Heart left ventricle (tissue), 16 donors: ENCODE data around the gene ARPC1A. TPM values are rescaled to one million over a fixed set of nuclear protein-coding genes. Genes with fewer than 3 reads are reported as not detected.
A peak's percentile ranks its signal among the peaks of the same experiment; 100 is the strongest.
"Not testable (repeated sequence)": the region's sequence is repeated elsewhere in the genome, so short reads cannot be mapped to it uniquely, and the experiment has no call there.

Experiments used
- ATAC-seq, 4 donors: fragments of 200-7000 bp; cut with Tn5 transposase; one replicate each; pipeline ENCODE4 v1.9.1; 2020 to 2022; ENCODE audit warnings: moderate library complexity in 4 of 4, mild to moderate bottlenecking in 3 of 4, moderate number of reproducible peaks in 1 of 4
- DNase-seq, 5 donors: peaks; one replicate each; pipeline ENCODE4 v3.0.0-alpha.2; 2020
- H3K27ac ChIP-seq, 12 donors: fragments of 200-600 bp; sonication (generic) in 4 of 12; one replicate each; pipeline versions ENCODE4 v1.5.0 to v1.8.0; 2016 to 2022; ENCODE audit warnings: mild to moderate bottlenecking in 2 of 12
- H3K27me3 ChIP-seq, 9 donors: fragments of 200-600 bp; sonication (generic) in 2 of 9; one replicate each; pipeline versions ENCODE4 v1.5.1 to v1.8.0; 2016 to 2022; ENCODE audit warnings: mild to moderate bottlenecking in 3 of 9
- H3K36me3 ChIP-seq, 9 donors: fragments of 200-600 bp; sonication (generic) in 2 of 9; one replicate each; pipeline versions ENCODE4 v1.5.0 to v1.8.0; 2018 to 2022; ENCODE audit warnings: mild to moderate bottlenecking in 2 of 9
- H3K4me1 ChIP-seq, 12 donors: fragments of 200-600 bp; sonication (generic) in 4 of 12; one replicate each; pipeline versions ENCODE4 v1.5.0 to v1.8.0; 2016 to 2022; ENCODE audit warnings: mild to moderate bottlenecking in 3 of 12
- H3K4me3 ChIP-seq, 12 donors: fragments of 200-600 bp; sonication (generic) in 4 of 12; one replicate each; pipeline versions ENCODE4 v1.5.0 to v1.8.0; 2017 to 2022; ENCODE audit warnings: mild to moderate bottlenecking in 9 of 12, moderate library complexity in 4 of 12
- H3K9me3 ChIP-seq, 12 donors: fragments of 200-600 bp; sonication (generic) in 4 of 12; one replicate each; pipeline versions ENCODE4 v1.5.0 to v1.8.0; 2016 to 2022; ENCODE audit warnings: mild to moderate bottlenecking in 1 of 12
- POLR2A ChIP-seq, 2 donors: fragments of 450-650 bp; IDR thresholded peaks; one replicate each; pipeline ENCODE4 v1.6.1; 2017; ENCODE audit warnings: antibody characterized with exemption in 2 of 2, mild to moderate bottlenecking in 2 of 2, moderate library complexity in 2 of 2
- WGBS, 4 donors: extraction: QIAGEN DNeasy Blood & Tissue Kit in 2 of 4; methylation state at CpG; one replicate each; pipeline versions ENCODE4 v1.1.5 to v1.1.7; 2013 to 2018; 5-methylcytosine and 5-hydroxymethylcytosine counted together
- intact Hi-C, 10 donors: fragments of 100-400 bp; cut with DNase I; formaldehyde crosslinking; loops; one replicate each; pipeline versions ENCODE4 v1.11.1 to v1.14.2; 2022
- polyA plus RNA-seq, 2 donors: library from polyadenylated mRNA; stranded (reverse); fragments of 200-250 nt; gene quantifications; one replicate each; pipeline ENCODE4 v1.2.3, GENCODE V29; 2013
- total RNA-seq, 9 donors: library from RNA; depleted of rRNA in 2 of 9; stranded (reverse); fragments of >200 nt in 2 of 9; fragmentation: NEBNext Ultra II Directional in 3 of 9; extraction: Animal tissue kit (Norgen Biotek cat#: 25700) in 3 of 9; gene quantifications; one replicate each; pipeline versions ENCODE4 v1.1.0 to v1.2.4, GENCODE V29; 2016 to 2023
- TF ChIP-seq, protein P1 (sequence below), 12 donors: fragments of 200-600 bp; sonication (generic) in 4 of 12; IDR thresholded peaks; one replicate each; pipeline versions ENCODE4 v1.5.0 to v1.8.0; 2018 to 2022; ENCODE audit warnings: antibody characterized with exemption in 12 of 12, mild to moderate bottlenecking in 5 of 12
- donor health status: ischemic (EF 13 %, LVEDD 7.1; RV severe dilation, severe dysfunction).
- donor health status: healthy with polysubstance abuse.
- donor health status: DM: no; HTN: yes; CAD: no.
- donor health status: DM: no; HTN: no; CAD: no.
- donor health status: ischemic (EF 25% LVEDD 6.9; RV normal size, moderate dysfunction).
- donor health status: ischemic (EF 25% LVEDD 5.7; RV mildly dilated, moderate dysfunction).
- donor health status: healthy.
- donor health status: DM: yes; HTN: yes; CAD: no.
- donor health status: ischemic (EF 35%, LVEDD 5.7; RV mildly dilated, moderate dysfunction).
- donor health status: nonischemic (EF 11% LVEDD 7.7; RV severe dilation, severe dysfunction).
- donor health status: DM: yes; HTN: yes; CAD: no.
- donor health status: PGD.
- donor health status: ischemic (EF 29% LVEDD 5.4; RV normal size, mild dysfunction).
- donor health status: nonischemic (EF 23%, LVEDD 6.1; RV moderate dilation, normal function).

ARPC1A gene
- total and polyA plus RNA-seq, 11 donors, result 97.1 to 208 (median 146) TPM

DNA sequence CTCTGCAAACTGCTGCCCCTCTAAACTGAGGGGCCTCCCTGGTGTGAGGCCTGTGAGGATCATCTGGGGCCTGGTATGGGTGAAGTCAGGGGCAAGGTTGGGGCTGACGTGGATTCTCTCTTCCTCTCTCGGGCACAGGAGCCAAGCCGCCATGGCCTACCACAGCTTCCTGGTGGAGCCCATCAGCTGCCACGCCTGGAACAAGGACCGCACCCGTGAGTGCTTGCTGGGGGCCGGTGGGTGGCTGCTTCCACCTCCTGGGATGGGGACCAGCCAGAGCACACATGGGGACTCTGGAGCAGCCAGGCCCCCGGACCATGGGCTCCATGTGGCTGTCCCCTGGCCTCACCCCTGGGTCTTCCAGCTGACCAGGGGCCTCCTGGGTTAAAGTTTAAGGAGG lies 59.9 kb downstream of the ARPC1A start:
- no peak for DNase-seq
- Histone ChIP-seq H3K36me3 (peaks cover 0 to 86% (median 46%) of the 10 kb centered on the region in 9 donors), H3K27me3 (no peaks in the 10 kb centered on the region), H3K4me3 (no peak overlapping the region), H3K4me1 (peaks cover 0 to 38% (median 13%) of the 10 kb centered on the region in 12 donors), H3K27ac (peak overlapping the region in 1 of 12 donors; percentile 8), H3K9me3 (no peaks in the 10 kb centered on the region)
- intact Hi-C loops, result no loop called here
- WGBS, 4 donors, result 69 to 86% (median 82%) methylated on average over 3 to 8 of the region's 8 CpGs
- TF ChIP-seq POLR2A (IDR thresholded peaks at IDR 0.05), result no peak
- TF ChIP-seq, protein P1, sequence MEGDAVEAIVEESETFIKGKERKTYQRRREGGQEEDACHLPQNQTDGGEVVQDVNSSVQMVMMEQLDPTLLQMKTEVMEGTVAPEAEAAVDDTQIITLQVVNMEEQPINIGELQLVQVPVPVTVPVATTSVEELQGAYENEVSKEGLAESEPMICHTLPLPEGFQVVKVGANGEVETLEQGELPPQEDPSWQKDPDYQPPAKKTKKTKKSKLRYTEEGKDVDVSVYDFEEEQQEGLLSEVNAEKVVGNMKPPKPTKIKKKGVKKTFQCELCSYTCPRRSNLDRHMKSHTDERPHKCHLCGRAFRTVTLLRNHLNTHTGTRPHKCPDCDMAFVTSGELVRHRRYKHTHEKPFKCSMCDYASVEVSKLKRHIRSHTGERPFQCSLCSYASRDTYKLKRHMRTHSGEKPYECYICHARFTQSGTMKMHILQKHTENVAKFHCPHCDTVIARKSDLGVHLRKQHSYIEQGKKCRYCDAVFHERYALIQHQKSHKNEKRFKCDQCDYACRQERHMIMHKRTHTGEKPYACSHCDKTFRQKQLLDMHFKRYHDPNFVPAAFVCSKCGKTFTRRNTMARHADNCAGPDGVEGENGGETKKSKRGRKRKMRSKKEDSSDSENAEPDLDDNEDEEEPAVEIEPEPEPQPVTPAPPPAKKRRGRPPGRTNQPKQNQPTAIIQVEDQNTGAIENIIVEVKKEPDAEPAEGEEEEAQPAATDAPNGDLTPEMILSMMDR (IDR thresholded peaks at IDR 0.05), result no peak
- no peak for ATAC-seq

- no peak for TF ChIP-seq POLR2A (IDR thresholded peaks at IDR 0.05)
- TF ChIP-seq, protein P1 (IDR thresholded peaks at IDR 0.05), result peak in 8 of 12 donors; percentile 10 to 40 (median 20)
- no peaks in the 10 kb centered on the region for H3K27me3 ChIP-seq
- H3K27ac ChIP-seq, result no peak overlapping the region
- peaks cover 0 to 92% (median 55%) of the 10 kb centered on the region in 9 donors for H3K36me3 ChIP-seq
- peaks cover 0 to 27% (median 3%) of the 10 kb centered on the region in 12 donors for H3K4me1 ChIP-seq
- 89 to 95% (median 93%) methylated on average over 9 of the region's 9 CpGs for WGBS, 4 donors
- ATAC-seq, result no peak
- no peaks in the 10 kb centered on the region for H3K9me3 ChIP-seq
- intact Hi-C loops, result no loop called here
- DNase-seq, result no peak
- H3K4me3 ChIP-seq, result no peak overlapping the region
Measured at GRCh38 chr7:99386584-99387238, 61.0 kb downstream of the ARPC1A start.

DNA sequence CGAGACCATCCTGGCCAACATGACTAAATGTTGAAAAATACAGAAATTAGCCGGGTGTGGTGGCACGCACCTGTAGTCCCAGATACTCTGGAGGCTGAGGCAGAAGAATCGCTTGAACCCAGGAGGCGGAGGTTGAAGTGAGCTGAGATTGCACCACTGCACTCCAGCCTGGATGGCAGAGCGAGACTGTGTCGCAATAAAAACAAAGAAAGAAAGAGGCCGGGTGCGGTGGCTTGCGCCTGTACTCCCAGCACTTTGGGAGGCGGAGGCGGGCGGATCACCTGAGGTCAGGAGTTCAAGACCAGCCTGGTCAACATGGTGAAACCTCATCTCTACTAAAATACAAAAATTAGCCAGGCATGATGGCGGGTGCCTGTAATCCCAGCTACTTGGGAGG lies 61.5 kb downstream of the ARPC1A start:
- ATAC-seq, intact Hi-C loops, H3K9me3 ChIP-seq, H3K27me3 ChIP-seq, DNase-seq, H3K27ac ChIP-seq, H3K4me3 ChIP-seq: not testable (repeated sequence)
- Histone ChIP-seq H3K4me1 (peaks cover 0 to 26% (median under 1%) of the 10 kb centered on the region in 12 donors), H3K36me3 (peaks cover 0 to 92% (median 58%) of the 10 kb centered on the region in 9 donors)
- WGBS, 4 donors, result 89 to 97% (median 94%) methylated on average over 14 of the region's 14 CpGs

DNA sequence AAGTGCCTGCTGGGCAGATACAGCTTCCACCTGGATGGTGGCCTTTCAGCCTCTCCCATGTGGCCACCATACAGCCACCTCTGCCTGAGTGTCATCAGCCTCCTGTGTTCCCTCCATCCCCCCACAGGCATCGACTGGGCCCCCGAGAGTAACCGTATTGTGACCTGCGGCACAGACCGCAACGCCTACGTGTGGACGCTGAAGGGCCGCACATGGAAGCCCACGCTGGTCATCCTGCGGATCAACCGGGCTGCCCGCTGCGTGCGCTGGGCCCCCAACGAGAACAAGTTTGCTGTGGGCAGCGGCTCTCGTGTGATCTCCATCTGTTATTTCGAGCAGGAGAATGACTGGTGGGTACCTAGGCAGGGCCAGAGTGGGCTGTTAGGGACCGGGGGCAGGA lies 62.2 kb downstream of the ARPC1A start:
- DNase-seq (no peak), ATAC-seq (no peak)
- no peak for TF ChIP-seq POLR2A (IDR thresholded peaks at IDR 0.05)
- 90 to 95% (median 95%) methylated on average over 3 to 20 of the region's 20 CpGs for WGBS, 4 donors
- H3K36me3 ChIP-seq, result peaks cover 0 to 91% (median 58%) of the 10 kb centered on the region in 9 donors
- H3K9me3 ChIP-seq, result no peaks in the 10 kb centered on the region
- H3K4me3 ChIP-seq, result no peak overlapping the region
- no peak overlapping the region for H3K27ac ChIP-seq
- intact Hi-C loops, result no loop called here
- H3K27me3 ChIP-seq, result no peaks in the 10 kb centered on the region
- H3K4me1 ChIP-seq, result peaks cover 0 to 29% (median 6%) of the 10 kb centered on the region in 12 donors

DNA sequence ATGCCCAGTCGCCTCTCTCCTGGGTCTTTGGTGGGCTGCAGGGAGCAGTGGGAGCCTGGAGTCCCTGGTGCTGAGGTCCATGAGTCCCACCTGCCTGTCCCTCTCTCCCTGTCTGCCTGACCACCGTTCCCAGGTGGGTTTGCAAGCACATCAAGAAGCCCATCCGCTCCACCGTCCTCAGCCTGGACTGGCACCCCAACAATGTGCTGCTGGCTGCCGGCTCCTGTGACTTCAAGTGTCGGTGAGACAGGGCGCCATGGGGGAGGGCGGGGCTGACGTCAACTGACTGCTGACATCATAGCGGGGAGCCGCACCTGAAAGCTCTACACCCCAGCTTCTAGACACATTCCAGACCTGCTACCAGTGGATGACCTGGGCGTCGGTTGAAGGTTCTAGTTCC lies 64.1 kb downstream of the ARPC1A start:
- TF ChIP-seq, protein P1 (IDR thresholded peaks at IDR 0.05), result no peak
- no peak for TF ChIP-seq POLR2A (IDR thresholded peaks at IDR 0.05)
- ATAC-seq (no peak), DNase-seq (peak in 1 of 5 donors; percentile 62)
- no peaks in the 10 kb centered on the region for H3K9me3 ChIP-seq
- no peaks in the 10 kb centered on the region for H3K27me3 ChIP-seq
- no peak overlapping the region for H3K27ac ChIP-seq
- H3K4me1 ChIP-seq, result peaks cover 0 to 21% (median 15%) of the 10 kb centered on the region in 12 donors
- no peak overlapping the region for H3K4me3 ChIP-seq
- 91 to 95% (median 93%) methylated on average over 13 of the region's 13 CpGs for WGBS, 4 donors
- intact Hi-C loops, result no loop called here
- peaks cover 0 to 93% (median 68%) of the 10 kb centered on the region in 9 donors for H3K36me3 ChIP-seq
